NCI-H128 (cell line): ENCODE data around the gene SELP.

Source experiments
- DNase-seq: peaks from one replicate; lab custom pipeline; 2025; ENCODE audit not compliant: unreplicated experiment; lab: John Stamatoyannopoulos, UW

SELP gene

DNA sequence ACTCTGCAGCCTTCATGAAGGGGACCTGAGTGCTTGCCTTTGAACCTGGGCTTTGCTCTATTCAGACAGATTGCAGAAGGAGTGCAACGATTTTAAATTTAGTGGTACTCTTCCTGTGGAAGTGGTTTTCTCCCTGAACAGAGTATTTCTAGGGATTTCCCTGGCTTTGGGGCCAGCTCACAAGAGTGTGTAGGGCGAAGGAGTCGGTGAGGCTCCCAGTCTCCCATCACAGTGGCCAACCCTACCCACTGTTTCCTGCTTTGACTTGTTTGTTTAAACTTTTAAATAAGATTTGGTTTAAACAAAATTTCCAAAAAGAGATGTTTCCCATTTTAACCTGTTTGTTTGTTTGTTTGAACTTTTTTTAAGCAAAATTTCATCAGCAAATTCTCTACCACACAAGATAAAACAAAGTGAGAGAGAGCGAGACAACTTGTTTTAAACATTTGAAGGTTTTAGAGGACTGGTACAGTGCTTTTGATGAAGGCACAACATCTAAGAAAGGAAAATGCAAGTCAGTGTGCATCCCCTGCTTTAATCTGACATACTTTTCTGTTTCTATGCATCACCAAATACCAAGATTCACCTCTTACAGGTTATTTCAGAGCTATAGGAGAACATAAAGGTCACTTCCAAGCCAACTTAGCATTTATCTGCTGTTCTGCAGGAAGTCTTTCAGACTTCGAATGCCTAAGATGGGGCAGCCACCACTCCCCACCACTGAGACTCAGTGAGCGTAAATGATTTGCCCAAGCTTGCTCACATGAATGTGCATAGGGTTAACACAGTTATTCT, 6.6 kb downstream of the SELP start:
- no peak for DNase-seq

DNA sequence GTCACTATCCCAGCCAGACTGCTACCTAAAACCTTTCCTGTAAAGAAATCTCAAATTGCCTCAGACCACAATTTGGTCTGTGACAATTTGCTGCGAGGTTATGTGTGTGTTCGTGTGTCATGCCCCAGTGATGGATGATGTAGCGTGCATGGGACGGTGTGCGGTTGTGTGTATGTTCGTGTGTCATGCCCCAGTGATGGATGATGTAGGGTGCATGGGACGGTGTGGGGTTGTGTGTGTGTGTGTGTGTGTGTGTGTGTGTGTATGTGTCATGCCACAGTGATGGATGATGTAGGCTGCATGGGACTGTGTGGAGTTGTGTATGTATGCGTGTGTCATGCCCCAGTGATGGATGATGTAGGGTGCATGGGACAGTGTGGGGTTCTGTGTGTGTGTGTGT, 9.4 kb downstream of the SELP start:
- no peak for DNase-seq

DNA sequence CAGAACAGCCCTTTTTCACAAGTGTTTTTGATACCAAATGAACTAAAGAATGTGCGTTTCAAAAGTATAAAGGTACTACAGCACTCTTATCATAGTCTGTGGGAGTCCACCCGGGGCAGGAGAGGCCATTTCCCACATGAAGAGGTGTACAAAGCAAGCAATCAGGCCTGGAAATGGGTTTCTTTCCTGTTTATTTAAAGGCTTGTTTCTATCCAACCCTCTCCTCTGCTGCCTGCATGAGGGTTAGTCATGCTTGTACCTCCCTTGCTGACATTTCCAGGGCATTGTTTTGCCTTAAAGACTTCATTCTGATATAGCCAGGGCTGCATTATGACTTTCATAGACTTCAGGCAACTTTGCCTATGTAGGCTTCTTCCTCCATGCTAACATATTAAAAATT, 11.6 kb downstream of the SELP start:
- DNase-seq: no peak

DNA sequence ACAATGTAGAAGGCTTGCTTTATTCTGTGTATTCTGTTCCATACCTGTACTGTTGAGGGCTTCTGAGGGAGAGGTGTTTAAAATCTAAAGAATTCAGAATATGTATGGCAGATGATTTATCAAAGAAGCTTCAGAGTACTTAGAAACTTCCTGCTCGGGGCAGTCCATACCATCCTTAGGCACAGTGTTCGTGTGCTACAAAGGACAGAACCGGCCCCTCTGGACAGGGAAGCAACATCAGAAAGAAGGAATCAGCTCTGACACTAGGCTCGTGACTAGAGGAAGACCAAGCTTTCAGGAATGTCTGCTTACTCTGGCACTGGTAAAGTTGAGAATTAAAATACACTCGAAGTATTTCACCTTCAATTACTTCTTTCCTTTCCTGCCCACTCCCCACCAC, 14.1 kb downstream of the SELP start:
- no peak for DNase-seq

DNA sequence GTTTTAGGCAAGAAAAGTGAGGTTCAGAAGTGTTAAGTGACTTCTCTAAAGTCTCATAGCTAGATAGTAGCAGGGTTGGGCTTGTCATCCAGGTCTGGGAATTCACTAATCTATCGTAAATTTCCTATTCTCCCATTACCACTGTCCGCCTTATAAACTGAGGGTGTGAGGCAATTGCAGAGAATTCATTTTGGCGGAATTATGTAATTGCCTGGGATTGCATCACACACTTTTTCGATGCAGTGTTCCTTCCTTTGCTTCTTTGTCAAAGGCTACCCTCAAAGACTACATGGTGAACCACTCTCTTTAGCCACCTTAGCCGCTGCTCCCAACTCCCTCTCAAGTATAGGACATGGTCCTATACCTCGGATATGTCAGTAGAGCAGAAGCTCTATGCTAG, 19.1 kb downstream of the SELP start:
- DNase-seq: no peak

DNA sequence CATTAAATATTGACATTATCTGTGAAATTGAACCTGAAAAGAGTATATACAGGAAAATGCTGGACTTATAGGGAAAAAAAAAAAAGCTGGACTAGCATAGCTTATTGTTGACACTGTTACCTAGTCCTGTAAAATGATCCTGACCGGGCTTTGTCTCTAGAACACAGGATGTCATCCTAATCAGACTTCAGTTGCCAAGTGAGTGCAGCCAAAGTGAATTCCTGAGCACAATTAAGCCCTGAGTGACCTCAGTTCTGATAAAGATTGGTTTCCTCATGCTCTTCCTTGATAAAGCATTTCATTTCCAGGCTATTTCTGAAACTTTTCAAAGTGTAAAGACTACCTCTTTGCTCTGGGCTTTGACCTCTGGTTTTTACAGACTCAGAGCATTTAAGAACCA, 19.8 kb downstream of the SELP start:
- no peak for DNase-seq

DNA sequence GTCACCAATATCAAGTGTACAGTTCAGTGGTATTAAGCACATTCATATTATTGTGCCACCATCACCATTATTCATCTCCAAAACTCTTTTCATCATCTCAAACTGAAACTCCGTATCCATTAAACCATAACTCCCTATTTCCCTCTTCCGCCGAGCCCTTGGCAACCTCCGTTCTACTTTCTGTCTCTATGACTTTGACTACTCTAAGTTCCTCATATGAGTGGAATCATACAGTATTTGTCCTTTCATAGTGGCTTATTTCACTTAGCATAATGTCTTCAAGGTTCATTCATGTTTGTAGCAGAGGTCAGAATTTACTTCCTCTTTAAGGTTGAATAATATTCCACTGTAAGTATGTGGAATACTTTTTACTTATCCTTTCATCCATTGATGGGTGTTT, 21.7 kb downstream of the SELP start:
- no peak for DNase-seq

DNA sequence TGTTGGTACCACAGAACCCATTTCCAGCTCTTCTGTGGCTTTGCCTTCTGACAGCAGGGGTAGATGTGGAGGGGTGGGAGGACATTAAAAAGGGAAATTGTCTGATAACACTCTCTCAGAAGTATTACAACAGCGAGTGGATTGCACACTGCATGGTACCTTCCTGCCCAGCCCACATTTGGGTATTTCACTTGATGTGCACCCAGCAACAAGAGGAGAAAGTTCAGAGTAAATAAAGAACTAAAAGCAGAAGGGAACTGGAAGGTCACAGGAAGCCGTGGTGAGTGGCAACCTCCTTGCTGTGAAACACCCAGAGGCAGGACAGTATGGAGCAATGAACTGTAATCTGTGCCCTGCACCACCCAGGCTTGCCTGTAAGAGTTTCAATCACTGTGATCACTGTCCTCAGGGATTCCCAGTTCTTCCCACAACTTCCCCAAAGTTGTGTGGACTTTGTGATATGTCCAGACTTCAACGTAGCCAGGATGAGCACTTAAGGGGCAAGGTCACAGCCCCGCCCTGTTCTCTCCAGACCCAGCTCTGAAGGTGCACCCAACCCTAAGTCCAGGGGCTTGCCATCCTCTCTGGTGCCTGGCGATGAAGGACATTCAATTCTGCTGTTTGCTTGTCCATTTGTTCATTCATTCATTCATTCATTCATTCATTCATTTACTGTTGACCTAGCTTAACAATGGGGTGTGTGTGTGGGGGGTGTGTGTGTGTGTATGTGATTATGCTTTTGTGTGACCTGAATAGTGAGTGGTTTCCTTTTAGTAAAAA, 25.0 kb downstream of the SELP start:
- no peak for DNase-seq

DNA sequence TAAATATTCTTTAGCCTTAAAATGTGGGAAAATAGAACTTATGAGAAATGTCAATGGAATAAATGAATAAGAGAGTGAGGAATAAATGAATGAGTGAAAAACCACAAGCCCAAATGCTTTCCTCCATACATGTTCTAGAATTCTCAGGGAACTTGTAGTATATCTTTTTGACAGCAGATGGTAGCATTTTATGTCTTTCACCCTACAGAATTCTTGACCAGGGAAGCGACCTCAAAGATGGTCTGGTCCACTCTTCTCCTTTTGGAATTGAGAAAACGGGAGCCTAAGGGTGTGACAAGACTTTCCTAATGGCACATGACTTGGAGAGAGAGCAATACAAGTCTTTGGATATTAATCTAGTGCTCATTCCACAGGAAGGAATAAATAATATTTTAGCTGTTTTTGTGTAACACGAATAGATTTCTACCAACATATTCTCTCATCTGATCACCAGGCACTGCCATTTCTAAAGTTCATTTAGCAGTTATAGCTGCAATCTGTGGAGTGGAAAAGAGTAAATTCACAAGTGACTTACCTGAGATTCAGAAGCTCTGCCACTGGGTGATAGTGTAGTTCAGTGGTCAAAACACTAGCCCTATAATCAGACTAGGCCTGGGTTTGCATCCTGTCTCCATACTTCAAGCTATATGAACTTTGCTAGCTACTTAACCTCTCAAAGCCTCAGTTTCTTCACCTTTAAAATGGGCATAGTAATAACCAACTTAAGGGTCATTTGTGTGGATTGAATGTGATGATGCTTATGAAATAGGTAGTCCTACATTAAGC, 28.6 kb downstream of the SELP start:
- no peak for DNase-seq

DNA sequence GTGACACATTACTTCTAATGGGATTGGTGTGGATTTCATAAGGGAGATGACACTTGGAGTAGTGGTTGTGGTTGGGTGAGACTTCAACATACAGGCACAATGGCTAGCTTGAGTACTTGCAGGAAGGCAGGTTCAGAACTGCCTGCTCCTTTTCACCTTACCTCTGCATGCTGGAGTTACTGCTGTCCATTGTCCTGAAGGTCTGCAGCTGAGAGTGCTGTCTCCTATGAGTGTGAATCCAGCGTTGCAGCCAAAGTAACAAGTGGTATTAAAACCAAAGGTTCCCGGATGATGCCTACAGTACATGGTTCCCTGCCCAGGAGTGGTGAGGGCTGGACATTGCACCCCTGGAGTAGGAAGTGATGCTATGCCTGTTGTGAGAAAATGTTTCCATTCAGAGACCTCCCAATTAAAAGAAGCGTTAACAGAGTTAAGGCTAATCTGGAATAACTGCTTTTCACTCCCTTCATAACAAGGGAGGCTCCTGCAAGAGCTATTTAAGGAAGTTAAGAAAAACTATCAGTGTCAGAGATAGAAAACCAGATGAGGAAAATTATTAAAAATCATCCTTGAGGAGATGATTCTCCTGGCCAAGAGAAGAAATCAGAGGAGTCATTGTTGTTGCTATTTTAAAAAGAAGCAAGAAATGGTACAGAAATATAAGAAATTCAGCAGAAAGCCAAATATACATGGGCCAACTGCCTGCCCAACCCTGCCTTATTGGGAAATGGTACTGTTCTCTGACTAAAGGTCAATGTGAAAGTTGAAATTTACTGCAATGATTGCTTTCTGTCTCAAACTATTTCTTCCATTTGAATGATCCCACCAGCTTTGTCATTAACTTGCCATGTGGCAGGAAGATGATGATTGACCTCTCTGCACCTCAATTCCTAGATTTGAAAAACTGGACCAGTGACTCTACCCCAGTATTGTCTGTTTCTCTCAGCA, 33.9 kb downstream of the SELP start:
- DNase-seq: no peak

DNA sequence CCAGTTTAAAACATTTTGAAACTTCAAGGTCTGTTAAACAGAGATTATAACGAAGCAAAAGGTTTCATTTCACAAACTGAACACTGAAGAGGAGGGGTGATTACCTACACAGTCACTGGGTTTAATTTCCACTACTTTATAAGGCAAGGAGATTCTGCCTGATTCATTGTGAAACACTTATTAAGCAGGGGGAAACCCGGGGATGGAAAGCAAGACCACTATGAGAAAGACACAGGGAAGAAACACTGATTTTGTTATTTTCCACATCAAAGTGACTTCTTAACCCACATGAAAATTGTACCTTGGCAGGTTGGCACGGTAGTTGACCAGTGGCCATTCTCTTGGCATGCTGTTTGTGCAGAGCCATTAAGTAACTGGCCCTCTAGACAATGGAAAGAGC, 35.5 kb downstream of the SELP start:
- DNase-seq: no peak

DNA sequence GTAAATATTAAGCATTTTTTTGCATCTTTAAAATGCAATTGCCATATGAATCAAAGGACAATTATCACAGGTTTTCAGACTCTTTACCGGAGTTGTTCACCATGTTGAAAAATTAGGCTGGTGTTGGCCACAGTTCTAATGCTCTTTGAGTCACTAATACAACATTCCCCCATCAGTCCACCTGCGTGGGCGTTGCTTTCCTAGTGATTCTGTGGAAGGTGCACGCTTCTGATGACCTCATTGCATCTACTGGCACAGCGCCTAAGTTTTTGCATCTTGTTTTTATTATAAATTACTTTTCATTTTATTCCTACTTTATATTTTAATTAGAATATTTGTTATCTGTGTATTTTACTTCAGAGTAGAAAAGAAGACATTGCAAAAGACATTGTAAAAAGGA, 39.0 kb downstream of the SELP start:
- DNase-seq: no peak

DNA sequence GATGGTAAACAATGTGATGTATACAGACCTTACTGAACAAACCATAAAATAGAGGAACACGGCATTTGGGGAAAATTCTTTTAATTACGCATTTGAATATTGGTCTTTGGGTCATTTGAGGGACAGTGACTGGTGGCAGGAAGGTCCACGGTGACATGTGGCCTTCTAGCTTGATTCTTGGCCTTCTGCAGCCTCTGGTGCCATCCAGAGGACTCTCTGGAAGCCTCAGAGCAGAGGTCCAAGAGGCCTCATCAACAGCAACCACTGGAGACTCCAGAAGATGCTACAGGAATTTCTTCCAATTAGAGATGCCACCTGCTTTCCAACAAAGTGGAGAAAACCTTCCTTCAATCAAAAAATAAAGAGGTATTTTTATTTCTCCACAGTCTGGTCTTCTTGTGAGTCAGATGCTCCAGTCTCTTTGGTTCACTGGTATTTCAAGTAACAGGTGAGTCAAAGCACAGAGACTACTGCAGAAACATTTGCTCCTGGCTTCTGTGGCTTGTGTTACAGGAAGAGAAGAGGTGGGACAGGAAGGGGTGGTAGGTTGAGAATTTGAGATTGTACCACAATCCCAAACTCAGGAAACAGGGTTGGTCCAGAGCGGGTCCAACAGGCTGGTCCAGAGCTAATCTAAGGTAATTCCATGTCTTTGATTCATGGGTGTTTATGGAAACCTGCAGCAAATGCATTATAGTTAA, 41.0 kb downstream of the SELP start:
- no peak for DNase-seq

DNA sequence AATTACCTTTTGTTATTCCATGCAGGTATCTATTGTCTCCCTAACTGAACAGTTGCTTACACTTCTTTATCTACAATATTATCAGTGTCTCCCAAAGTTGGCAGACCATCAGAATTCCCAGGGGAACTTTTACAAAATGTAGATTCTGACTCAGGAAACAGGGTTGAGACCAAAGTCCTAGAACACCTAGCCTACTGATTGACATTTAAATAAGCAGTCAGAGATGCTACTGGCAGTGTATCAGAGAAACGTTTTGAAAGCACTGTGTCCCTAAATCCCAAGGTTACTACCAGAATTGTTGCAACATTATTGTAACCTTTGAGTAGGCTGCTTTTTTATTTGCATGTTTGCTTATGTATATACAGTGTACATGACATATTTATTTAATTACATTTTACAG, 41.8 kb downstream of the SELP start:
- no peak for DNase-seq

DNA sequence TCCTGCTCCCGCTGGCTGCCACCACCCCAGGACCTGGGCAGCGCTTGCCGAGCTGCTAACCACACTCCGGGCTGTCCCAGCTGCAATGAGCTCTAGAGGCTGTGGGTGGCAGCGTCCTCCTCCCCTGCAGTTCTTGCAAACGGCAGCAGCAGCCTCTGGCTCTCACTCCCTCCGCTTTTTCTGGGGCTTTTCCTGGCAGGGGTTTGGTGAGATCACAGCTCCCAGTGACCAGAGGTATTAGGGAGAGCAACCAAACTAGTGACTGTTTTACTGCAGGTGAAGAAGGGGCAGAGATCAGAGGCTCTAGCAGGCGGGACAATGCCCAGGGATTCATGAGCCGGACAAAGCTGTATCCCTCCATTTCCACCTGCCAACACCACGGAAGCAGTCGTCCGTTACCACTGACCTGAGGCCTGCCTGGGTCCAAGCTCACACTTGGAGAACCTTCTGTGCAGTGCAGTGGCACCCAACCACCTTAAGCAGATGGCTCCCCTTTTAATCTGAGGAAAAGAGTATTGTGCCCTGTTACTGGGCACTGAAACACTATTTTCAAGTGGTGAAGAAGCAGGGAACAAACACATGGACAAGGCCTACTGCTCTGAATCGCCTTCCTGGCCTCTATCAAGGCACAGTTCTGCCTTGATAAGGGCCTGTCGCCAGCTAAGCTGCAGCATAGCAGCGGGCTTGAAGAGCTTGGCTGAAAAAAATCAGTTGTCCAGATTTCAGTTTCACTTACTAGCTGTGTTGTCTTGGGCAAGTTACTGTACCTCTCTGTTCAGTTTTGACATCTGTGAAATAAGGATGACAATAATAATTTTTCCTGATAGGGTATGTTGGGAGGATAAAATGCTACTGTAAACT, 43.3 kb downstream of the SELP start, which contains the start of gene F5:
Gene F5 (minus strand): TSS at position 87 of the 861 bp plus-strand sequence. CDS start 95 bp downstream, outside the sequence.
- no peak for DNase-seq

DNA sequence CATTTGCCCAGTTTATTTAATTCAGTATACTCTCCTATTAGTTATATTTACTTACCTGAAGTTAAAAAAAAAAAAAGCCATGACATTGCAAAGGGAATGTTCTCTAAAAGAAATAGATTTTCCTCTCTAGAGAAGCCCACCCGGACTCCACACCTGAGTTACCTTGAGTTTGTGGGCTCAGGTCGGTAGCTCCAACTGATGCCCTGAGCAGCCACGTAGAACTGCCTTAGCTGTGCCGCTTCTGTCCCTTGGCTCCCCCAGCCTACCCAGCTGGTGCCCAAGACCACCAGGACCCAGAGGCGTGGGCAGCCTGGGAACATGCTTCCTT, 43.9 kb downstream of the SELP start:
- no peak for DNase-seq

DNA sequence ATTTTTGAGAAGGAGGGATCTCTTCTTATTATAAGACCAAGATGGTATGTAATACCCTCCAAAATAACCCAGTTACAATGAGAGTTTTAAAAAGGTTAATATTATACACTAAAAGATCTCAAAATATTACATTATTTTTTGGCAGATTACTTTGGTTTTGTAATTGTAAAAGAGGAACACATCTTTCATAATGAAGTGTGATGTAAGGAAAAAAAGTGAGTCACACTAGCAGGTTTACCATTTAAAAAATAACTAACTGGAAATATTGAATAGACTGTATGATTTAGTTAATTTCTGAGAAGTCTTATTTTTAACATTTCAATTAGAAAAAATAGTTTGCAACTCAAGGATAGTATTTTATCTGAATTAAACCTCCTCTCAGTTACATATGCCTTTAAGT, 44.7 kb downstream of the SELP start:
- no peak for DNase-seq

DNA sequence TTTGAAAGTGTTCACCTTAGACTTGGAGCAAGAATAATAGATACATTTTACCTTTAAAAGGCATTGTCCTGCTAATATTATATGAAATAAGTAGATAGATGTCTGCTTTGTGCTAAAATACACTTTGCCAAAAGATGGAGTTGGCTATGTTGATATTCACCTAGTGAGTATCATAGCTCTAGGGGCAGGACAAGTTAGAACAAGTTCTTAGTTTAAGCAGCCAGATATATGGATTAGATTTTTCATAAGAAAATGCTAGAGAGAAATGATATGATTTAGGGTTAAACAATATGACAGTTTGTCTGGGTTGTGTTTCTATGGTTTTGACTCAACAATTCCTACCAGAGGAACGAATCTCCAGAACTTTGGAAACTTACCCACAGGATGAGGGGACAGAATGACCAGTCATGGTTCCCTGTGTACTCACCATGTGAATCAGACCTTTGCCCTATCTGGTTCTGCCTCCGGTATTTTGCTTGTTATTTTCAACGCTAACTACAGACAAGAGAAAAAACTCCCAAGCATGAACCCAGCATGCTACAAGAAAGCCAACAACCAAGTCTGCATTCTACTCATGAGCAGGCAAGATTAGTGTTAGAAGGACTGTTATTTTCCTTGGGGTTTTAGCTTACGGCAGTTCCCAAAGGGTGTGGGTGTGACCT, 45.3 kb downstream of the SELP start:
- no peak for DNase-seq
